Measurements from ENCODE around the gene KRTAP5-2.
"Not testable (repeated sequence)": the region's sequence is repeated elsewhere in the genome, so short reads cannot be mapped to it uniquely, and the experiment has no call there.

KRTAP5-2 gene

GRCh38 chr11:1589996-1590395 lies 8.1 kb downstream of the KRTAP5-2 start:
- no peak for DNase-seq (ENCODE audit: low spot score)

GRCh38 chr11:1589191-1589963 lies 8.7 kb downstream of the KRTAP5-2 start:
- DNase-seq (ENCODE audit: low spot score): not testable (repeated sequence)

- no peak for DNase-seq (ENCODE audit: low spot score)
These were observed 11.4 kb downstream of the KRTAP5-2 start for GRCh38 chr11:1586699-1587098.

- not testable (repeated sequence) for DNase-seq (ENCODE audit: low spot score)
These were observed 13.3 kb downstream of the KRTAP5-2 start, which contains the start of gene KRTAP5-1 for GRCh38 chr11:1584661-1585370. Gene KRTAP5-1, minus strand, starts transcription at chr11:1585283. Its CDS starts 34 bp downstream, at chr11:1585249.

- not testable (repeated sequence) for DNase-seq (ENCODE audit: low spot score)
These were observed 15.2 kb downstream of the KRTAP5-2 start for GRCh38 chr11:1582909-1583308.

- no peak for DNase-seq (ENCODE audit: low spot score)
These were observed 16.1 kb downstream of the KRTAP5-2 start for GRCh38 chr11:1581976-1582375.

- DNase-seq (ENCODE audit: low spot score): no peak
These were observed 21.3 kb downstream of the KRTAP5-2 start for GRCh38 chr11:1576825-1577224.

- DNase-seq (ENCODE audit: low spot score): not testable (repeated sequence)
These were observed 22.3 kb downstream of the KRTAP5-2 start for GRCh38 chr11:1575756-1576155.

GRCh38 chr11:1574933-1575242 lies 23.2 kb downstream of the KRTAP5-2 start:
- no peak for DNase-seq (ENCODE audit: low spot score)

- peak; percentile 83 for DNase-seq (ENCODE audit: low spot score)
These were observed 23.7 kb downstream of the KRTAP5-2 start for GRCh38 chr11:1574238-1574932.

GRCh38 chr11:1573903-1574237 lies 24.2 kb downstream of the KRTAP5-2 start:
- no peak for DNase-seq (ENCODE audit: low spot score)

GRCh38 chr11:1573077-1573902 lies 24.8 kb downstream of the KRTAP5-2 start:
- no peak for DNase-seq (ENCODE audit: low spot score)

- DNase-seq (ENCODE audit: low spot score): peak; percentile 99
These were observed 25.7 kb downstream of the KRTAP5-2 start, which contains the start of gene DUSP8 for GRCh38 chr11:1572197-1573076. Gene DUSP8, minus strand, starts transcription at chr11:1572271. Its CDS starts 6,445 bp downstream, at chr11:1565826.

GRCh38 chr11:1571760-1572196 lies 26.3 kb downstream of the KRTAP5-2 start:
- DNase-seq (ENCODE audit: low spot score): no peak

GRCh38 chr11:1570896-1571759 lies 27.0 kb downstream of the KRTAP5-2 start:
- DNase-seq (ENCODE audit: low spot score): no peak

- no peak for DNase-seq (ENCODE audit: low spot score)
These were observed 27.6 kb downstream of the KRTAP5-2 start for GRCh38 chr11:1570531-1570895.

- no peak for DNase-seq (ENCODE audit: low spot score)
These were observed 28.1 kb downstream of the KRTAP5-2 start for GRCh38 chr11:1570001-1570453.

GRCh38 chr11:1569251-1569780 lies 28.8 kb downstream of the KRTAP5-2 start:
- no peak for DNase-seq (ENCODE audit: low spot score)

- DNase-seq (ENCODE audit: low spot score): no peak
These were observed 29.6 kb downstream of the KRTAP5-2 start for GRCh38 chr11:1568441-1568911.

All from AG08396 (cell line).